Tibial artery (tissue), 4 donors: Measurements from ENCODE around the gene SLC40A1.

Experiments
- DNase-seq, 2 donors: peaks; one replicate each; pipeline ENCODE4 v3.0.0-alpha.2; 2019
- H3K27ac ChIP-seq, 2 donors: fragments of 200-600 bp; sonication (generic) in 1 of 2; 1 replicate in 1 of 2; 2 replicates in 1 of 2; pipeline ENCODE4 v1.5.1; 2018 to 2019; ENCODE audit warnings: mild to moderate bottlenecking in 1 of 2
- H3K27me3 ChIP-seq, 2 donors: fragments of 200-600 bp; sonication (generic) in 1 of 2; one replicate each; pipeline versions ENCODE4 v1.5.1 to v1.6.0; 2016 to 2019
- H3K36me3 ChIP-seq, 3 donors: fragments of 200-600 bp; sonication (generic) in 2 of 3; one replicate each; pipeline ENCODE4 v1.5.1; 2016 to 2019; ENCODE audit warnings: mild to moderate bottlenecking in 2 of 3
- H3K4me1 ChIP-seq, 4 donors: fragments of 200-600 bp; sonication (generic) in 2 of 4; 1 replicate in 3 of 4; 2 replicates in 1 of 4; pipeline ENCODE4 v1.5.1; 2016 to 2019
- H3K4me3 ChIP-seq, 2 donors: fragments of 200-600 bp; sonication (generic) in 1 of 2; 1 replicate in 1 of 2; 2 replicates in 1 of 2; pipeline ENCODE4 v1.5.1; 2018 to 2019; ENCODE audit warnings: mild to moderate bottlenecking in 2 of 2
- H3K9me3 ChIP-seq, 3 donors: fragments of 200-600 bp; sonication (generic) in 1 of 3; one replicate each; pipeline ENCODE4 v1.5.1; 2016 to 2019
- intact Hi-C: fragments of 100-400 bp; cut with DNase I; formaldehyde crosslinking; loops from one replicate; pipeline ENCODE4 v1.15.0; 2023; ENCODE audit warnings: low total_unique reads
- TF ChIP-seq, protein P1 (sequence below), 2 experiments: fragments of 200-600 bp in 1 of 2; fragments of 450-650 bp in 1 of 2; IDR thresholded peaks; one replicate each; pipeline ENCODE4 v1.5.1; 2017 to 2019; ENCODE audit warnings: antibody characterized with exemption in 2 of 2, mild to moderate bottlenecking in 1 of 2, moderate library complexity in 1 of 2

SLC40A1 gene

DNA sequence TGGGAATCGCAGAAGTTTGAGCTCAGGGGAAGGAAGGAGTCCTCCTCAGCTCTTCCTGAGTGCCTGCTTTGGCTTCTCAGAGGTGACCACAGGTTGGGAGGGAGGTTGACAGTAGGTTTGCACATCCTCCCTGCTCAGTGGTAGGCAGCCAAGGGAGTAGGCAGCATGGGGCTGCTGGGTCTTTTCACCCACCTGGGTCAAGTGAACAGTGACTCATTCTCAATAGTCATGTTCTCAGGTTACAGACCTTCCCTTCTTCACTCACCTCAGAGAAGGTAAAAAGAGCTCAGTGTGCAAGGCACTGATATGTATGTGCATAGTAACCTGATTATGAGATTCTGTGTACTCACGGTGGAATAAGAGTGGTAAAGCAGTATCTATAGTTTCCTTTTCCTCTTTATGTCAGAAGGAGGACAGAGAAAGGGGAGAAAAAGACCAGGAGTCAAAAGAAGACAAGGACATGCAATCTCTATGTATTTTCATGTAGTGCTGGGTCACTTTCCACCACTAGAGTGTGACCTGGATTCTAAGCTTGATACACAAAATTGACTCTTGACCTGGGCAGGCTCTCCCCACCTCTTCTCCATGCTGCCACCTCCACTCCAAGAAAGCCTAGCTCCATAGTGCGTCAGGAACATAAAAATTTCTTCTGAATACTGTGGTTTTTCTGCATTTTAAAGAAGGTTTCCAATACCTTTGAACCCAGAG is 44.2 kb upstream of the SLC40A1 start:
- TF ChIP-seq, protein P1, sequence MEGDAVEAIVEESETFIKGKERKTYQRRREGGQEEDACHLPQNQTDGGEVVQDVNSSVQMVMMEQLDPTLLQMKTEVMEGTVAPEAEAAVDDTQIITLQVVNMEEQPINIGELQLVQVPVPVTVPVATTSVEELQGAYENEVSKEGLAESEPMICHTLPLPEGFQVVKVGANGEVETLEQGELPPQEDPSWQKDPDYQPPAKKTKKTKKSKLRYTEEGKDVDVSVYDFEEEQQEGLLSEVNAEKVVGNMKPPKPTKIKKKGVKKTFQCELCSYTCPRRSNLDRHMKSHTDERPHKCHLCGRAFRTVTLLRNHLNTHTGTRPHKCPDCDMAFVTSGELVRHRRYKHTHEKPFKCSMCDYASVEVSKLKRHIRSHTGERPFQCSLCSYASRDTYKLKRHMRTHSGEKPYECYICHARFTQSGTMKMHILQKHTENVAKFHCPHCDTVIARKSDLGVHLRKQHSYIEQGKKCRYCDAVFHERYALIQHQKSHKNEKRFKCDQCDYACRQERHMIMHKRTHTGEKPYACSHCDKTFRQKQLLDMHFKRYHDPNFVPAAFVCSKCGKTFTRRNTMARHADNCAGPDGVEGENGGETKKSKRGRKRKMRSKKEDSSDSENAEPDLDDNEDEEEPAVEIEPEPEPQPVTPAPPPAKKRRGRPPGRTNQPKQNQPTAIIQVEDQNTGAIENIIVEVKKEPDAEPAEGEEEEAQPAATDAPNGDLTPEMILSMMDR (IDR thresholded peaks at IDR 0.05) = no peak
- Histone ChIP-seq H3K9me3 (no peaks in the 10 kb centered on the region), H3K27me3 (no peaks in the 10 kb centered on the region), H3K4me1 (peaks cover 0 to 6% (median 0%) of the 10 kb centered on the region in 4 donors), H3K36me3 (no peaks in the 10 kb centered on the region), H3K4me3 (no peak overlapping the region), H3K27ac (no peak overlapping the region)
- intact Hi-C loops = no loop called here
- no peak for DNase-seq

DNA sequence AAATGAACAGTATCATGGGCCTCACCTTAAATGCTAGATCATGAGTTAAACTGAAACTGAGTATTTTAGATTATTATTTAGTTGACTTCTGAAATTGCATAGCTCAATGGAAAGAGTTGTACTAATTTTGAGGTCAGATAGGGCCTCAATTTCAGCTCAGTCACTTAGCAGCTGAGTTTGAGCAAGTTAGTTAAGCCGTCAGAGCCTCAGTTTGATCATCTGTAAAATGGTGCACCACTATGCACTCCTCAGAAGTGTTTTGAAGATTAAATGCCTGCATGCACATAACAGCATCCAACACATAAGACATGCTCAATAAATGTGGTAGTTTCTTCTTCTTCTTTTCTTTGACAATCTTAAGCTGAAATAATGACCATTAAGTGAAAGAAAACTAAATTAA is 42.5 kb upstream of the SLC40A1 start:
- Histone ChIP-seq H3K4me1 (no peaks in the 10 kb centered on the region), H3K4me3 (no peak overlapping the region), H3K27me3 (no peaks in the 10 kb centered on the region), H3K36me3 (no peaks in the 10 kb centered on the region), H3K27ac (no peak overlapping the region), H3K9me3 (no peaks in the 10 kb centered on the region)
- TF ChIP-seq, protein P1 (IDR thresholded peaks at IDR 0.05) = no peak
- no peak for DNase-seq
- intact Hi-C loops = no loop called here

DNA sequence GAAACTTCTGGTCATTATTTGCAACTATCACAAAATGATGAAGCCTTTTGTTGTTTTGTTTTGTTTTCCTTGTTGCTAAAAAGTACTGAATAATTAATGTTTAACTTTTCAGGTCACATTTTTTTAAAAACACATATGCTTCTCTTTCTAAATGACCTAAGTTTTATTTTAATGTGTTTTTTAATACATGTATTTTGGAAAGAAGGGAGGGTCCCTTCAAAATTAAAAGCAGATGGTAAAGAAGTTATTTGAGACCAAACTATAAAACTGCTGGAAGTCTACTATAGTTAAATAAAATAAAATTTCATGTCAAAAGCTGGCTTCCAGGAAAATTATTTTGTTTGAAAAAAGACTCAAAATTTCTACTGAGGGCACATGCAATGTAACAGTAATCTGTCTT is 41.2 kb upstream of the SLC40A1 start:
- H3K4me1 ChIP-seq = no peaks in the 10 kb centered on the region
- no peak for DNase-seq
- H3K9me3 ChIP-seq = no peaks in the 10 kb centered on the region
- intact Hi-C loops = no loop called here
- H3K27me3 ChIP-seq = no peaks in the 10 kb centered on the region
- no peaks in the 10 kb centered on the region for H3K36me3 ChIP-seq
- no peak overlapping the region for H3K4me3 ChIP-seq
- TF ChIP-seq, protein P1 (IDR thresholded peaks at IDR 0.05) = no peak
- H3K27ac ChIP-seq = no peak overlapping the region

DNA sequence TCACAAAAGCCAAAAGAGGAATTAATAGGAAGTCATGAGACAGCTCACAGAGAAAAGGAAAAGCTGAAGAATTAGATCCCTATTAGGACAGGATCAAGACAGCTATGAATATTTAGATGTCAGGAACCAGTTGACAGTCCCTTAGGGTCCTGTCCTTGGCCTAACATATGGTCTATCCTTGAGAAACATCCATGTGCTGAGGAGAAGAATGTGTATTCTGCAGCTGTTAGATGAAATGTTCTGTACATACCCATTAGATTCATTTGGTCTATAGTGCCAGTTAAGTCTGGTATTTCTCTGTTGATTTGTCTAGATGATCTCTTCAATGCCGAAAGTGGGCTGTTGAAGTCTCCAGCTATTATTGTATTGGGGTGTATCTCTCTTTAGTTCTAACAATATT is 37.6 kb upstream of the SLC40A1 start:
- H3K36me3 ChIP-seq = no peaks in the 10 kb centered on the region
- no peak overlapping the region for H3K27ac ChIP-seq
- intact Hi-C loops = no loop called here
- TF ChIP-seq, protein P1 (IDR thresholded peaks at IDR 0.05) = no peak
- no peak for DNase-seq
- peaks cover 0 to 9% (median 2%) of the 10 kb centered on the region in 4 donors for H3K4me1 ChIP-seq
- H3K27me3 ChIP-seq = no peaks in the 10 kb centered on the region
- no peaks in the 10 kb centered on the region for H3K9me3 ChIP-seq
- no peak overlapping the region for H3K4me3 ChIP-seq

DNA sequence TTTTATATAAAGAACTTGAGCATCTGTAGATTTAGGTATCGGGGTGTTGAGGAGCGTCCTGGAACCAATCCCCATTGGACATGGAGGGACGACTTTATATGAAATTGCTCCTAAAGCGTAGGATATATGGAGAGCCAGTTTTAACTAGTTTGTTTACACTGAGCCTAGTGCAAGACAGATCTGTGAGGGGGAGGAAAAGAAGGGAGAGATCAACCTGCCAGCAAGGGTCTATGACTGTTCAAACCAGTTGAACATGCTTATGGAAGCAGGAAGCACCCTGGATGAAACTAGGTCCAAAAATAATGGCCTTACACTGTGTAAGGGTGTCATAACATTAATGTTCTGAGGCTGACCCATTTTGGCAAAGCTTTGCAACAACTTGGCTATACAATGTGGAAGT is 34.0 kb upstream of the SLC40A1 start:
- DNase-seq = no peak
- intact Hi-C loops = no loop called here
- Histone ChIP-seq H3K36me3 (no peaks in the 10 kb centered on the region), H3K4me3 (no peak overlapping the region), H3K27ac (no peak overlapping the region), H3K9me3 (no peaks in the 10 kb centered on the region), H3K27me3 (no peaks in the 10 kb centered on the region), H3K4me1 (peaks cover 0 to 21% (median 5%) of the 10 kb centered on the region in 4 donors)
- TF ChIP-seq, protein P1 (IDR thresholded peaks at IDR 0.05) = no peak
